Glutamatergic neuron (in vitro differentiated cells): Measurements from ENCODE around the gene BPIFB4. TPM values are rescaled to one million over a fixed set of nuclear protein-coding genes. Genes with fewer than 3 reads are reported as not detected.
"Not testable (repeated sequence)": the region's sequence is repeated elsewhere in the genome, so short reads cannot be mapped to it uniquely, and the experiment has no call there.

ENCODE experiments used
- DNase-seq: peaks from one replicate; pipeline ENCODE4 v3.0.0; 2022
- H3K27ac Mint-ChIP-seq: one replicate; pipeline ENCODE4 v1.8.0; 2020; ENCODE audit warnings: mild to moderate bottlenecking, mixed read lengths, inconsistent platforms; ENCODE audit not compliant: unreplicated experiment
- H3K27me3 Mint-ChIP-seq: one replicate; pipeline ENCODE4 v1.8.0; 2020; ENCODE audit warnings: mild to moderate bottlenecking, moderate library complexity, mixed read lengths, inconsistent platforms; ENCODE audit not compliant: unreplicated experiment
- H3K36me3 Mint-ChIP-seq: one replicate; pipeline ENCODE4 v1.8.0; 2020; ENCODE audit warnings: mild to moderate bottlenecking, mixed read lengths, inconsistent platforms; ENCODE audit not compliant: unreplicated experiment
- H3K4me1 Mint-ChIP-seq: one replicate; pipeline ENCODE4 v1.8.0; 2020; ENCODE audit warnings: mild to moderate bottlenecking, low read depth, mixed read lengths, inconsistent platforms; ENCODE audit not compliant: unreplicated experiment
- H3K4me3 Mint-ChIP-seq: one replicate; pipeline ENCODE4 v1.8.0; 2020; ENCODE audit warnings: mild to moderate bottlenecking, mixed read lengths, inconsistent platforms; ENCODE audit not compliant: unreplicated experiment
- H3K9me3 Mint-ChIP-seq: one replicate; pipeline ENCODE4 v1.8.0; 2020; ENCODE audit warnings: mild to moderate bottlenecking, moderate library complexity, mixed read lengths, inconsistent platforms; ENCODE audit not compliant: unreplicated experiment
- CTCF ChIP-seq: fragments of 200-600 bp; sonication (generic); IDR thresholded peaks from one replicate; pipeline ENCODE4 v1.5.0; 2021; ENCODE audit not compliant: partially characterized antibody, unreplicated experiment
- total RNA-seq: library from RNA; stranded (reverse); fragmentation: NEBNext Ultra II Directional; extraction: Animal tissue kit (Norgen Biotek cat#: 25700); gene quantifications from one replicate; pipeline ENCODE4 v1.2.1, GENCODE V29; 2021; ENCODE audit not compliant: unreplicated experiment

The BPIFB4 gene
- total RNA-seq, 1 donor from 2014 or later: not detected

DNA sequence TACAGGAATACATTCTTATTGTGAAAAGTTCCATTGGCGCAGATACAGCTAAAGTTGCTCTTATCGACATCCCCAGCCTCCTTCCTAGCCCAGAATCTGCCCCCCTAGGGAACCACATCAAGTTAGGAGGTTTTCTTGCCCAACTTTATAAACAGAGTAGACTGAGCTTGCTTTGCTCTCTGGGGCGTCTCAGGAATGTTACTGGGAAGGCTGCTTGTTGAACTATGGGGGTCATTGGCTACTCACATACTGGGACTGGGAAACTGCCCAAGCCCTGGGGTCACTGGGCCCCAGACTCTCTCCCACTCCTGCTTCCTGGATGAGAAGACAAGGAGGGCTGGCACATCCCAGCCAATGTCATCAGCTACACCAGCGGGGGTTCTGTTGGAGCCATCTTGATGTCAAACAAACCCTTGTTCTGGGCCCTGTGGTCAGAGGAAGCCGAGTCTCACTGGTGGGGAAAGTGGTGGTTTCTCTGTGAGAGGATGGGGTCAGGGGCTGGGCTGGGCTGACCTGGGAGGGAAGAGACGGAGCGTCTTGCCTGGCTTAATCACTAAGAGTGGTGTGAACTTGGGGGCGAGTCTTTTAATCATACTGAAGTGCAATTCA lies 26.0 kb downstream of the BPIFB4 start:
- H3K27ac Mint-ChIP-seq: no peak overlapping the region
- H3K4me3 Mint-ChIP-seq: no peak overlapping the region
- H3K27me3 Mint-ChIP-seq: no peaks in the 10 kb centered on the region
- no peak for DNase-seq
- H3K9me3 Mint-ChIP-seq: no peaks in the 10 kb centered on the region
- no peak for TF ChIP-seq CTCF
- no peaks in the 10 kb centered on the region for H3K36me3 Mint-ChIP-seq
- no peaks in the 10 kb centered on the region for H3K4me1 Mint-ChIP-seq

DNA sequence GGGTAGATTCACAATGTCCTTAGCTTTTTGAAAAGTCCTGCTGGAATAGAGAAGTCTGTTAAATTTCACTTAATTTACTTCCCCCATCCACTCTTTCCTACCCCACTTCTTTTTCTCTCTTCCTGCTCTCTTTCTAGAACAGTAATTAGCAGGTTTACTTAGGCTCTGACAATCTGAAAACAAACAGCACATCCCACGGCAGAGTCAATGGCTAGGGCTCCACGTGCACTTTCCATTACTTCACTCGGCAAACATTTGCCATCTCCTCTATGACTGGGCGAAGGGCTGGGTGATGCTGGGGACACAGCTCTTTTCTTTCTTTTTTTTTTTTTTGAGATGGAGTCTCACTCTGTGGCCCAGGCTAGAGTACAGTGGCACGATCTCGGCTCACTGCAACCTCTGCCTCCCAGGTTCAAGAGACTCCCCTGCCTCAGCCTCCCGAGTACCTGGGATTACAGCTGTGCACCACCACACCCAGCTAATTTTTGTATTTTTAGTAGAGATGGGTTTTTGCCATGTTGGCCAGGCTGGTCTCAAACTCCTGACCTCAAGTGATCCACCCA lies 26.7 kb downstream of the BPIFB4 start:
- not testable (repeated sequence) for H3K27ac Mint-ChIP-seq, H3K27me3 Mint-ChIP-seq, H3K4me3 Mint-ChIP-seq

DNA sequence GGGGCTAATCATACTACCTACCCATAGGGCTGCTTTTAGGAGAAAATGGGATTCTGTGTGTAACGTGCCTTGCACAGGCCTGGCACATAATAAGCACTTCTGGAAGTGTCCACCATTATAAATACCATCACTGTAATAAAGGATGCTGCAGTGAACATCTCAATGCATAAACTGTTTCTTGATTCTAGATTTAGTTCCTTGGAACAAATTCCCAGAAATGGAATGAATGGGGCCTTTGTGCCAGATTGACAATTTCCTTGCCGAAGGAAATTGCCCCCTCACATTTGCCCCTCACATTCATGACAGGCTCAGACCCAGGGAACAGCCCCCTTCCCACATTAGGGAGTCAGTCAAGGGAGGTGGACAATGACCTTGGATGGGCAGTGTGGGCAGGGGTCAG lies 29.2 kb downstream of the BPIFB4 start:
- DNase-seq: no peak
- Mint-ChIP-seq H3K9me3 (peaks cover 2% of the 10 kb centered on the region), H3K36me3 (no peaks in the 10 kb centered on the region), H3K4me3 (no peak overlapping the region), H3K27ac (no peak overlapping the region), H3K27me3 (no peaks in the 10 kb centered on the region), H3K4me1 (peaks cover 1% of the 10 kb centered on the region)
- no peak for TF ChIP-seq CTCF

More for the DNA sequence above, 26.7 kb downstream of the BPIFB4 start:
- H3K36me3 Mint-ChIP-seq, H3K9me3 Mint-ChIP-seq, H3K4me1 Mint-ChIP-seq, DNase-seq: not testable (repeated sequence)

GRCh38 chr20:33110147-33110825 lies 30.8 kb downstream of the BPIFB4 start:
- no peak overlapping the region for H3K4me3 Mint-ChIP-seq
- no peaks in the 10 kb centered on the region for H3K36me3 Mint-ChIP-seq
- DNase-seq: no peak
- H3K4me1 Mint-ChIP-seq: peaks cover 1% of the 10 kb centered on the region
- TF ChIP-seq CTCF: no peak
- no peaks in the 10 kb centered on the region for H3K27me3 Mint-ChIP-seq
- H3K27ac Mint-ChIP-seq: no peak overlapping the region
- peaks cover 2% of the 10 kb centered on the region for H3K9me3 Mint-ChIP-seq

- DNase-seq: no peak
- H3K36me3 Mint-ChIP-seq: no peaks in the 10 kb centered on the region
- peaks cover 1% of the 10 kb centered on the region for H3K27me3 Mint-ChIP-seq
- no peak overlapping the region for H3K4me3 Mint-ChIP-seq
- peaks cover 4% of the 10 kb centered on the region for H3K9me3 Mint-ChIP-seq
- peaks cover 2% of the 10 kb centered on the region for H3K4me1 Mint-ChIP-seq
- H3K27ac Mint-ChIP-seq: no peak overlapping the region
- no peak for TF ChIP-seq CTCF
These were observed 31.9 kb downstream of the BPIFB4 start for GRCh38 chr20:33111306-33111705.
